ENCODE data around the gene GGA2.
A peak's percentile ranks its signal among the peaks of the same experiment; 100 is the strongest.

The GGA2 gene, protein sequence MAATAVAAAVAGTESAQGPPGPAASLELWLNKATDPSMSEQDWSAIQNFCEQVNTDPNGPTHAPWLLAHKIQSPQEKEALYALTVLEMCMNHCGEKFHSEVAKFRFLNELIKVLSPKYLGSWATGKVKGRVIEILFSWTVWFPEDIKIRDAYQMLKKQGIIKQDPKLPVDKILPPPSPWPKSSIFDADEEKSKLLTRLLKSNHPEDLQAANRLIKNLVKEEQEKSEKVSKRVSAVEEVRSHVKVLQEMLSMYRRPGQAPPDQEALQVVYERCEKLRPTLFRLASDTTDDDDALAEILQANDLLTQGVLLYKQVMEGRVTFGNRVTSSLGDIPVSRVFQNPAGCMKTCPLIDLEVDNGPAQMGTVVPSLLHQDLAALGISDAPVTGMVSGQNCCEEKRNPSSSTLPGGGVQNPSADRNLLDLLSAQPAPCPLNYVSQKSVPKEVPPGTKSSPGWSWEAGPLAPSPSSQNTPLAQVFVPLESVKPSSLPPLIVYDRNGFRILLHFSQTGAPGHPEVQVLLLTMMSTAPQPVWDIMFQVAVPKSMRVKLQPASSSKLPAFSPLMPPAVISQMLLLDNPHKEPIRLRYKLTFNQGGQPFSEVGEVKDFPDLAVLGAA

GRCh38 chr16:23510164-23510914, at the start of gene GGA2:
Gene GGA2, minus strand, starts transcription at chr16:23510494. Its CDS starts 83 bp downstream, at chr16:23510411.
- Histone ChIP-seq H3K4me3 (ENCODE audit: low read depth, low read length) (peak within 1 kb of the TSS; percentile 68), H3K27ac (peak within 1 kb of the TSS; percentile 3), H3K27me3 (replicated peaks) (no peaks in the 10 kb centered on the region), H3K36me3 (replicated peaks) (no peaks in the 10 kb centered on the region)
- in situ Hi-C loops (cut with HindIII; ENCODE audit: low pct_ligation_motif_present, low sequenced_read_pairs) = no loop called here
- peak; percentile 8 for TF ChIP-seq CTCF (IDR thresholded peaks at IDR 0.05; ENCODE audit: low read depth, low read length, missing control alignments)
- peak; percentile 69 for DNase-seq

DNA sequence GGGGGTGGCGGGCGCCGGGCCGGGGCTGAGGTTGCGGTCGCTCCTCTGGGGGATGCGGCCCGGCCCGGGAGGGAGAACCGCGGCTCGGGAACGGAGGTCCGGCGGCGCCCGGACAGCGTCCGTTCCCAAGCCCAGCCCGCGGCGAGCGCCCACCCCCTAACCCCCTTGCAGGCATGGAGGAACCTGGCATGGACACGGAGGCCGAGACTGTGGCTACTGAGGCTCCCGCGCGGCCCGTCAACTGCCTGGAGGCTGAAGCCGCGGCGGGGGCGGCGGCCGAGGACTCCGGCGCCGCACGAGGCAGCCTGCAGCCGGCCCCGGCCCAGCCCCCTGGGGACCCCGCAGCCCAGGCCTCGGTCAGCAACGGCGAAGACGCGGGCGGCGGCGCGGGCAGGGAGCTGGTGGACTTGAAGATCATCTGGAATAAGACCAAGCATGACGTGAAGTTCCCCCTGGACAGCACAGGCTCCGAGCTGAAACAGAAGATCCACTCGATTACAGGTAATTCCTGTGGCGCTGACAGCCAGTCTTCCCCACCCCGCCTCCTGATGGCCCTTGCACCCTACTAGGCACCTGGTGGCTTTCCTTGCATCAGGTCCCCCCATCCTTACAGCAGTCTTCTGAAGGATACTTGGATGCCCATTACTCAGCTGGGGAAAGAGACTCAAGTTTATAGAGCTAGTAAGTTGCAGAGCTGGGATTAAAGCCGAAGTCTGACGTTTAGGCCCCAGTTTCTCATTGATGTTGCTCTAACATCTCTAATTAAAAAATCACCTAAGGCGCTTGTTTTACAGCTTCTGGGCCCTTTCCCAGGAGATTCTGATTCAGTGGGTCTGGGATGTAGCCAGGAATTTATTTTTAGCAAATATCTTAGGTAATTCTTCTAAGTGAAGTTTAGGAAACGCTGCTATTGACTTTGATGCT, 47.7 kb upstream of the GGA2 start:
- DNase-seq = peak; percentile 5
- no peak for TF ChIP-seq CTCF (IDR thresholded peaks at IDR 0.05; ENCODE audit: low read depth, low read length, missing control alignments)
- H3K27ac ChIP-seq = peak overlapping the region; percentile 94
- peaks cover 30% of the 10 kb centered on the region for H3K36me3 ChIP-seq (replicated peaks)
- in situ Hi-C loops (cut with HindIII; ENCODE audit: low pct_ligation_motif_present, low sequenced_read_pairs) = no loop called here
- peak overlapping the region; percentile 92 for H3K4me3 ChIP-seq (ENCODE audit: low read depth, low read length)
- H3K27me3 ChIP-seq (replicated peaks) = no peaks in the 10 kb centered on the region

DNA sequence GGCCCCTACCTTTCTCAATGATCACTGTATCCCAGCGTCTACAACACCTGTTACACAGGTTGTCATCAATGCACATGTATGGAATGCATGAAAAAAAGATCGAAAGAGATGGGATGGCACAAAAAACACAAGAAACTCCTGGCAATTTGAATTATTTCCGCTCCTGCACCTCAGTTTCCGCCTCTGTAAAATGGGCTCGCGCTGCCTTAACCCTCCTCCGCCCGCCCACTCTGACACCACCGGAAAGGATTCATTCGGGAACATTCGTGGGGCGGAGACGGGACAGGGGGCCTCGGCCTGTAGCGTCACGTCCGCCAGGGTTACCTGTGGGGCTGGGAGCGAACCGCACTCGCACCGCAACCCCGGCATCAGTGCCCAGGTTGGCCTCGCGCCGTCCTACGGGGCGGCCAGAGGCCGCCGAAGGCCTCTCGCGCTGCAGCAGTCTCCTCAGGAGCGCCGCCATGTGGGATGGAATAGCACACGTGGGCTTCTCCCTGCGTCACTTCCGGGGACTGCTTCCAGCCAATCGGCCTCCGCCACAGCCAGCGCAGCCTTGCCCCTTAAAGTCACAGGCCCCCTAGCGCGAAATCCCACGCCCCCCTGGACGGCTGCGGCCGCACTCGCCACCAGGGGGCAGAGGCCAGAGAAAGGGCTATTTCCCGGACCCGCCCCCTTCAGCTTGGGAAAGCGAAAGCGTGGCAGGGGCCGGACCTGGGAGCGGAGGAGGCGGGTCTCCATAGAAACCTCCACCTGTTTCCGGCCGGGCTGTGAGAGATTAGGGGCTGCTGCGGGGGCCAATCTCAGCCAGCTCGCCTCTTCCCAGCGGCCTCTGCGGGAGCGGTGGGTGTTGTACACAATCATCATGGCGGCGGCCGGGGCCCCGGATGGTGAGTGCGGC, 46.8 kb upstream of the GGA2 start, which contains the start of the genes EARS2 and UBFD1:
TSS of gene EARS2 (minus strand) at position 470 of the 898 bp plus-strand sequence. CDS start at position 463, 7 bp downstream.
TSS of gene UBFD1 (plus strand) at position 847 of the 898 bp plus-strand sequence. CDS start at position 863, 16 bp downstream.
- in situ Hi-C loops (cut with HindIII; ENCODE audit: low pct_ligation_motif_present, low sequenced_read_pairs) = no loop called here
- peak; percentile 99 for DNase-seq
- Histone ChIP-seq H3K27me3 (replicated peaks) (no peaks in the 10 kb centered on the region), H3K36me3 (replicated peaks) (peaks cover 21% of the 10 kb centered on the region), H3K4me3 (ENCODE audit: low read depth, low read length) (peak within 1 kb of the TSS; percentile 92), H3K27ac (peak within 1 kb of the TSS; percentile 94)
- peak; percentile 88 for TF ChIP-seq CTCF (IDR thresholded peaks at IDR 0.05; ENCODE audit: low read depth, low read length, missing control alignments)

GRCh38 chr16:23554536-23554935, 44.2 kb upstream of the GGA2 start:
- no peak overlapping the region for H3K4me3 ChIP-seq (ENCODE audit: low read depth, low read length)
- no peak for TF ChIP-seq CTCF (IDR thresholded peaks at IDR 0.05; ENCODE audit: low read depth, low read length, missing control alignments)
- H3K36me3 ChIP-seq (replicated peaks) = peaks cover 19% of the 10 kb centered on the region
- H3K27me3 ChIP-seq (replicated peaks) = no peaks in the 10 kb centered on the region
- DNase-seq = no peak
- no peak overlapping the region for H3K27ac ChIP-seq
- in situ Hi-C loops (cut with HindIII; ENCODE audit: low pct_ligation_motif_present, low sequenced_read_pairs) = no loop called here

Measured in brain microvascular endothelial cell (primary cell).